IMR-90 (cell line): ENCODE data around the gene ROBO1.

Experiments used
- CTCF ChIP-seq: conservative IDR thresholded peaks from 2 replicates; pipeline ENCODE4 v1.5.1; 2012; ENCODE audit warnings: mild to moderate bottlenecking, low read depth, low read length, improper control_type of control experiment
- MAZ ChIP-seq: IDR thresholded peaks from 2 replicates; pipeline ENCODE4 v1.6.1; 2012; ENCODE audit warnings: low read depth, mild to moderate bottlenecking, low read length, improper control_type of control experiment, moderate library complexity, borderline replicate concordance
- NFE2L2 ChIP-seq: fragments of 150-350 bp; IDR thresholded peaks from 2 replicates; pipeline ENCODE4 v1.6.1; 2016; ENCODE audit warnings: low read depth, mild to moderate bottlenecking, low read length
- POLR2A ChIP-seq: IDR thresholded peaks from 2 replicates; pipeline ENCODE4 v1.6.1; 2012; ENCODE audit warnings: mild to moderate bottlenecking, low read depth, low read length

GRCh38 chr3:78762121-78762520, 1005.7 kb downstream of the ROBO1 start:
- TF ChIP-seq MAZ (no peak), CTCF (no peak), NFE2L2 (no peak), POLR2A (no peak)
